ENCODE results near the gene HPDL. TPM values are rescaled to one million over a fixed set of nuclear protein-coding genes. Genes with fewer than 3 reads are reported as not detected.
"Not testable (repeated sequence)": the region's sequence is repeated elsewhere in the genome, so short reads cannot be mapped to it uniquely, and the experiment has no call there.

The HPDL gene
- total RNA-seq, 2 donors from 2014 or later, result 0.38 to 0.83 TPM

DNA sequence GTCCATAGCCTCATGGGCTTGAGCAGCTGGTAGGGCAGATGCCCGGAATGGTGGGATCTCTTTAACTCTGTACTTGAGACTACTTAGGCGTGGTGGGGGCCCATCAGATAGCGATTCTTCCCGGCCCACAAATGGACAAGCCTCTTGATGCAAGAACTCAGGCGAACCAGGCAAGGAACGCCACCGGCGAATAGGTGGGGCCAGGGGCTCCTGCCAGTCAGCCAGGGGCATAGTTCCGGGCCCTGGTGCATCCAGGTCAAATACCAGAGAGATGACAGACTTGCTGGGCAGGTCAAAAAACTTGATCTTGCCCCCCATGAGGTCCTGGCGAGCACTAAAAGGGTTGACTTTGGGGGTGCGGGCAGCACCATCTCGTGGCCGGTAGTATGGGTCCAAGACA, 18.3 kb downstream of the HPDL start:
- DNase-seq (ENCODE audit: low spot score), result no peak
- intact Hi-C loops (cut with DNase I), result no loop called here

DNA sequence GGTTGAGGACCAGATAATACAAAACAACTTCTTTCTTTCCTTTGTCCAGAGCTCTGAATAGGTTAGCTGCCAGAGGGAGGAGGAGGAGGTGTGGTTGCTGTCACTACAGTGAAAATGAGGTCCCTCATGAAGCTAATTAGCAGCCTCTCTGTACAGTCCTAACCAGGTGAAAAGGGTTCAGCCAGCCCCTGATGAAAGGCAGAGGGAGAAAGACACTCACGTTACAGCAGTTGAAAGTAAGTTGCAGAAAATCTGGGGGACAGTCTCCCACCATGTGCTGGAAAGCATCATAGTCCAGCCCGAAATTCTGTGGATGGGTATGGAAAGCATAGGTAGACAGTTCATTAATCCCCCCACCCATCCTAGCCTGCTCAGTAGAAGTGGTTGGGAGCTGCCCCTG, 19.8 kb downstream of the HPDL start:
- no peak for DNase-seq (ENCODE audit: low spot score)

DNA sequence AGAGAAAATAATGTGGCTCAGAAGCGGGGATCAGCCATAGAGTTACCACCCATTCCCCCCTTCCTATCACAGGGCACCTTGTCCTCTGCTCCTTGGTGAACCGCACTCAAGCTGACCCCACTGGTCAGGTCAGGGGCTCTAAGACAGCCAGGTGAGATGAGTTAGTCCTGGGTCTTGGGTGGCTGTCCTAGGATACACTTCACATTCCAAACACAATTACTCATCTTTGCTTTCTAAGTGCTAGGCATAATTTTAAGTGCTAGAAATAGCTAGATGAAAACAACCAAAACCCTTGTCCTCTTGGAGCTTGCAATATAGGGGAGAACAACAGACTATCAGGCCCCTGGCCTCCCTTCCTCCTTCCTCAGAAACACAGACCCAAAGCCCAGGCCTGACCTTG, 21.3 kb downstream of the HPDL start:
- intact Hi-C loops (cut with DNase I), result no loop called here
- no peak for DNase-seq (ENCODE audit: low spot score)

More for the DNA sequence above, 19.8 kb downstream of the HPDL start:
- intact Hi-C loops (cut with DNase I), result no loop called here

DNA sequence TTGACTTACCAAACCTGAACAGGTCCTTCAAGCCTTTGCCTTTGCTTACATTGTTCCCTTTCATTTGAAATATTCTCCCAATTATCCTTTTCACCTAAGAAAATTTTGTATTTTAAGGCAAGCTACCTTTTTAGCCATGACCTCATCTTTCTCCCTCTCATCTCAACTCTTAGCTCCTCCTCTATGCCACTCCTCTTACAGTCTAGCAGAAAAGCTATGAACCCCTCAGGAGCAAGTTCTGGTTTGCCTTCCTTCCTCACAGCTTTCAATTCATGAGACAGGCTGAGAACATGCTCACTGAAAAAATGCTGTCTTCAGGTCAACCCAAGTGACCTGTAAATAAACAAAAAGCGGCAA, 21.9 kb downstream of the HPDL start:
- DNase-seq (ENCODE audit: low spot score), result no peak
- intact Hi-C loops (cut with DNase I), result no loop called here

DNA sequence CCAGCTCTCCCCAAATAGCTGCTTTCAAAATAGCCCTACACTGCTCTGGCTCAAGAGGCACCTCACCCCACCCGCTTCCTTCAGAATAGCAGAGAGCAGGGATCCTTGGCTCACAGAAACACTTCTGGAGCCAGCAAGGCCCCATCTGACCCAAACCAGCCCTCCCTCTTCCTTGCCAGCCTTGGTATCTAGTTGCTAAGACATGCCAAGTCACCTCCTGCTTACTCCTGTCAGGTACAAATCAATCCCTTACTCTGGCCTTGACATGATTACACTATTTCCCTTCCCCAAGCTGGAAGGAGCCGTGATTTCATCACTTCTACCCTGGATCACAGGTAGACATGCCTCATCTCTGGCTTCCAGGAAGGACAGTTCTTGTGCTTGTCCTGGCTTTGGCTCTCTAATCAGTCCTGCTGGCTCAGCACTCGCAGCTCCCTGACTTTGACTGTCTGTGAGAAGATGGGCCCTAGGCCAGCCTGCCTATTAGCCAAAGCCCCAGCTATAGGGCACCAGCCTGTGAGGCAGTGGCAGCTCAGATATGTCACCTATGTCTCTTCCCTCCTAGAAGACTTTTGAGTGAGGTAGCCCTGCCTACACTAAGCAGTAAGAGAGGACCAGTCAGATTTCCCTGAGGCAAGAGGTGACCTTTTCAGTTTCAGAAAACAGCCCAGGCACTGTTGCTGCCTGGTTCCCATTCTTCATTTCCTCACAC, 22.4 kb downstream of the HPDL start:
- DNase-seq (ENCODE audit: low spot score), result no peak
- intact Hi-C loops (cut with DNase I), result no loop called here

DNA sequence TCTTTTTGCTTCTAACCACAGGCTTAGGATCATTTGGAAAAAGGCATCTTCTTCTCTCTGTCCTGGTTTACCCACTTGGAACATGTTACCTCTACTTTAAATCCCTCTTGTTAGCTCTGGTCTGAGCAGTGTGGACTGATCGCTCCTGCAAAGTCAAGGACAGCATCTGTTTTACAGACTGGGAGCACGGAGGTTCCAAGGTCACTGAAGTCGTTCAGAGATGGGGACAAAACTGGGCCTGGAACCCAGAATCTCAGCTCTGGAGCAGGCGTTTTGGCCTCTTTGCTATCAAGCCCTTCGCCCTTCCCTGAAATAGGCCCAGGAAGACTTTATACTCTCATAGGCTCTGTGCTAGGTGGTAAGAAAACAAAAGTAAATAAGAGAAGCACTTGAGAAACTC, 24.8 kb downstream of the HPDL start:
- DNase-seq (ENCODE audit: low spot score), result no peak
- intact Hi-C loops (cut with DNase I), result no loop called here

DNA sequence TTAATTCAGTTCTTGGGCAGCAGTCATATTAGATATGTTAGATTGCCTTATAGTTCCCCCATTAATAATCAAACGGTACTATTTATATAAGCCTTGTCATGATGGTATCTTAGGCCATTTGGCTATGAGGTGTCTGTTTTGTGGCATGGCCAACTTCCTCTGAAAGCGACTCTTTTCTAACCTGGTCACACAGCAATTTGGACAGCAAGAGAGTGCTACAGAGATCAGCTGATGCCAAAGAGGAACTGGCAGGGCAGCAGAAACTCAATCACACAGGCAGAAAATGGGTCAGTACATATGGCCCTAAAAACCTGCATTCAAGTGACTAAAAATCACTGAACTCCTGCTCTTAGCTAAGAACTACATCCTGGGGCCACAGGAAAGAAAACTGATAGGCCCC, 27.0 kb downstream of the HPDL start:
- no peak for DNase-seq (ENCODE audit: low spot score)
- intact Hi-C loops (cut with DNase I), result no loop called here

DNA sequence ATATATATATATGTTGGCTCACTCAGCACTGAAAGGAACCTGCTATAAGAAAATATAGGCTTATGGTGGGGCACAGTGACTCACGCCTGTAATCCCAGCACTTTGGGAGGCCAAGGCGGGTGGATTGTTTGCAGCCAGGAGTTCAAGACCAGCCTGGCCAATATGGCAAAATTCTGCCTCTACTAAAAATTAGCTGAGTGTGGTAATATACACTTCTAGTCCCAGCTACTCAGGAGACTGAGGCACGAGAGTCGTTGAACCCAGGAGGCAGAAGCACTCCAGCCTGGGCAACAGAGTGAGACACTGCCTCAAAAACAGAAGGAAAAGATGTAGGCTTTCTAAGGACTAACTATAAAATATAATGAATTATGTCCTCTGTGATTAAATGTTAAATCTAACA, 28.1 kb downstream of the HPDL start:
- intact Hi-C loops (cut with DNase I), result no loop called here
- DNase-seq (ENCODE audit: low spot score), result no peak

DNA sequence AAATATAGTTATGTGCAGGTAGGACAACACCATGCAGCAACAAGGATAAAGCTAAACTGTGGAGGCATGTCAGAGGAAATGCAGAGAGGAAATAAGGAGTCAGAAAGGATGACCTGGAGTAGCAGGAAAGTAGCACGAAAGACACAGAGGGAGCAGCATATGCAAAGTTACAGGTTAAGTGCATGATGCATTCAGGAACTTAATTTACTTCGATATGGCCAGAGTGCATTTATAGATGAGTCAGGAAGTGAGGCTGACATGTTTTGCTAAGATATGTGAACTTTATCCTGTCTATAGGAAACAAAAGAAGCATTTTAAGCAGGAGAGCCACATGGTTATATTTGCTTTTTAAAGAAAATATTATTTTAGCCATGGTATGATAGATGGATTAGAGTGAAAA, 29.0 kb downstream of the HPDL start:
- intact Hi-C loops (cut with DNase I), result no loop called here
- no peak for DNase-seq (ENCODE audit: low spot score)

DNA sequence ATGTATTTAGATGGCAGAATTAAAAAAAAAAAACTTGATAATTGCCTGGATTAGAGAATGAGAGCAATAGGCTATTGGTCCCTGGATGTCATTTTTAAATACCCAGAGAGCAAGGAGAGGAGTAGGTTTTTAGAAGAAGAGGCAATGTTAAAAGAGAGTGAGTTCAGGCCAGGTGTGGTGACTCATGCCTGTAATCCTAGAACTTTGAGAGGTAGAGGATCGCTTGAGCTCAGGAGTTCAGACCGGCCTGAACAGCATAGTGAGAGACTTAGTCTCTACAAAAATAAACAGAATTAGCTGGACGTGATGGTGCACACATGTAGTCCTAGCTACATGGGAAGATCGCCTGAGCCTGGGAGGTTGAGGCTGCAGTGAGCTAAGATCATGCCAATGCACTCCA, 29.5 kb downstream of the HPDL start:
- intact Hi-C loops (cut with DNase I), result no loop called here
- DNase-seq (ENCODE audit: low spot score), result no peak

DNA sequence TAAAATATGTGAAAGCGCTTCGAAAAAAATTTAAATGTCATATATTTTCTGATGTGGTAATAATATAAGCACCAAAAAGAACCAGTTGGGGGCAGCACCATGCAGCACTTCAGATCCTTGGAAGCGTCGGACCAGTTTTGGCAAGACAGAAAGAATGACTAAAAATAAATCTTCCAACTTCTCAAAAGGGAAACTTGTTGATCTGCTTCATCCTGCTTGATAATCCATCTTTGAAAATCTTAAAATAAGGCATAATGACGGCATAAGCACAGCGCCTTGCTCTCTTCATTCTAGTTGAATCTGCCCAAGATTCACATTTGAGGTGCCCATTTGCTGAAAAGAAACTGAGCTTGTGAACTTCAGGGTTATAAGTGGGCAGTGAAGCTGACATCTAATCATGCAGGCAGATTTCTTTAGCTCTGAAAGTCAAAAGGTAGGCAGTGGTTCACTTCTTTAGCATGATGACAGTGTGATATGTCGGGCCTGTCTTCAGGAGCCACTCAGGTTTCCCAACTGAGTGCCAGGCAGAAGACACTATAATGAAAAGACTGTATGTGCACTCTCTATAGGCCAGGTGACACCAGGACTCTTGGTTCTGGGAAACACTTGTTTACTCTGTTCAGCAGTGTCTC, 33.3 kb downstream of the HPDL start:
- DNase-seq (ENCODE audit: low spot score), result no peak
- intact Hi-C loops (cut with DNase I), result loop anchor here (2.0 to 5.0 kb wide), 3 partner anchors 131 to 207 kb away; partner anchors contain the start of gene TESK2 (in 2 of the 2)

DNA sequence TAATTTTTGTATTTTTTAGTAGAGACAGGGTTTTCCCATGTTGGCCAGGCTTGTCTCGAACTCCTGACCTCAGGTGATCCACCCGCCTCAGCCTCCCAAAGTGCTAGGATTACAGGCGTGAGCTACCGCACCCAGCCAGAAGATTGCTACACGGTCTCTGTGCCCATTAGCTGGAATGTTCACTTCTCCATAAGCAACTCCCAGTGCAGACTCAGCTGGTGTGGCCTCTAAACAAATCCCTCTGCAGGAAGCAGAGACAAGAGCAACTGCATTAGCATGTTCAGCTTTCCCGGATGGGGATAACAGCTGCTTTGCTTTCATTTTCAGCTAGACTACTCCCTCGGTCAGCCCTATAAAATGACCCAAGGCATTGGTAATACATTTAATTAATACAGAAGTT, 34.3 kb downstream of the HPDL start:
- DNase-seq (ENCODE audit: low spot score), result not testable (repeated sequence)
- intact Hi-C loops (cut with DNase I), result loop anchor here (2.0 to 5.0 kb wide), 3 partner anchors 130 to 206 kb away; partner anchors contain the start of gene TESK2 (in 2 of the 2)

DNA sequence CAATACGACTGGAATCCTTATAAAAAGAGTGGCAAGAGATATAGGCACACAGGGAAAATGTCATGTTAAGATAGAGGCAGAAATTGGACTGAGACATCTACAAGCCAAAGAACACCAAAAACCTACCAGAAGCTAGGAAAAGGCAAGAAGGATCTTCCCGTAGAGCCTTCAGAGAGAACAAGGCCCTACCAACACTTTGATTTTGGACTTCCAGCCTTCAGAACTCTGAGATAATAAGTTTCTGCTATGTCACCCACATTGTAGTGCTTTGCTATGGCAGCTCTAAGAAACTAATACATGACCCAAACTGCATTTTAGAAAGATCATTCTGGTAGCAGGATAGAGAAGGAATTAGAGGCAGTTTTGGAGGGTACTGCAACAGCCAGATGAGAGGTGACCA, 37.6 kb downstream of the HPDL start:
- DNase-seq (ENCODE audit: low spot score), result no peak
- intact Hi-C loops (cut with DNase I), result loop anchor here (5.0 kb wide), 2 partner anchors 128 to 203 kb away; partner anchors contain the start of gene TESK2 (in 1 of the 2)

DNA sequence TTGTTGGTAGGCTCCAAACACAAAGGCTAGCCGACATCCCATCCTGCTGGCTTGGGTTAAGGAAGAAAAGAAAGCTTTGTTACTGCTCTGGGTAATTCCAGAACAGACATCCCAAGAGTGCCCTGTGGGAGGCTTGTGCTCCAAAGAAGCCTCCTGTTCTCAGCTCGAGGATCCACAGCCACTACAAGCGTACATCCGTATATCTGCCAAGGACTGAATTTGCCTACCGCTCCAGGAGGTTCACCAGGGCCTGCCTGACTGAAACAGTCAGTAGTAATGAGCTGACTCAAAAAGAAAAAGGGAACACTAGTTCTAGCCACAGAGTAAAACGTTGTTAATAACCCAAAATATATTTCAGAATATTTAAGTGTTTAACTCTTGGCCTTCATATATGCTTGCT, 38.4 kb downstream of the HPDL start:
- intact Hi-C loops (cut with DNase I), result no loop called here
- DNase-seq (ENCODE audit: low spot score), result no peak

DNA sequence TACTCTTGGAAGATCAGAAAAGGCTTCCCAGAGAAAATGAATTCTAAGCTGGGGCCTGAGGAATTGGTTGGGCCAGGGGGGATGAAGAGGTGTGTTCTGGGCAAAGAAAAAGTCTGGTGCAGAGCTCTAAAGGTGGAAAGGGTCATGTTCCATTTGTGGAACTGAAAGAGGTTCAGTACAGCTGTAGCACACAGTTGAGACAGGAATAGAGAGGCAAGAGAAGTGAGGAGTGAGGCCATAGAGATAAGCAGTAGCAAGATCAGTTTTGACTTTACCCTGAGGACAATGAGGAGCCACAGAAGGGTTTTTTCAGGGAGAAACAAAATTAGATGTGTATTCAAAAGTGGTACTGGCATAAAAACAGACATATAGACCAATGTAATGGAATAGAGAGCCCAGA, 43.9 kb downstream of the HPDL start:
- intact Hi-C loops (cut with DNase I), result no loop called here
- no peak for DNase-seq (ENCODE audit: low spot score)

DNA sequence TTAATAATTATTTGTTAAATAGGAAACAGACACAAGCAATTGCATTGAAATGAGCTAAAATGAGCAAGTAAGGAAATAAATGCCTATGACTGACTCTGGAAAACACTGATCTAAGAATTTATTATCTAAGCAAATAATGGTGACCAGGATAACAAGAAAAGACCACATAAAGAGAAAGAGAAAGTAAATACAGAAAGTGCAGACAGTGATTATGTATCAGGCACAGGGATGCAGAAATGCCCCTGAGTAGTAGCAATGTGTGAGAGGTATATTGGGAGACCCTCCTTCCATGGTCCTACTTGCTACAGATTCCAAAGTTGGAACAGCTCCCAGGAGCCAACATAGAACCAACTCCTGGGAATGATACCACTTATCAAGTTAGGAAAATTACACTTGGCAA, 46.9 kb downstream of the HPDL start:
- intact Hi-C loops (cut with DNase I), result no loop called here
- no peak for DNase-seq (ENCODE audit: low spot score)

DNA sequence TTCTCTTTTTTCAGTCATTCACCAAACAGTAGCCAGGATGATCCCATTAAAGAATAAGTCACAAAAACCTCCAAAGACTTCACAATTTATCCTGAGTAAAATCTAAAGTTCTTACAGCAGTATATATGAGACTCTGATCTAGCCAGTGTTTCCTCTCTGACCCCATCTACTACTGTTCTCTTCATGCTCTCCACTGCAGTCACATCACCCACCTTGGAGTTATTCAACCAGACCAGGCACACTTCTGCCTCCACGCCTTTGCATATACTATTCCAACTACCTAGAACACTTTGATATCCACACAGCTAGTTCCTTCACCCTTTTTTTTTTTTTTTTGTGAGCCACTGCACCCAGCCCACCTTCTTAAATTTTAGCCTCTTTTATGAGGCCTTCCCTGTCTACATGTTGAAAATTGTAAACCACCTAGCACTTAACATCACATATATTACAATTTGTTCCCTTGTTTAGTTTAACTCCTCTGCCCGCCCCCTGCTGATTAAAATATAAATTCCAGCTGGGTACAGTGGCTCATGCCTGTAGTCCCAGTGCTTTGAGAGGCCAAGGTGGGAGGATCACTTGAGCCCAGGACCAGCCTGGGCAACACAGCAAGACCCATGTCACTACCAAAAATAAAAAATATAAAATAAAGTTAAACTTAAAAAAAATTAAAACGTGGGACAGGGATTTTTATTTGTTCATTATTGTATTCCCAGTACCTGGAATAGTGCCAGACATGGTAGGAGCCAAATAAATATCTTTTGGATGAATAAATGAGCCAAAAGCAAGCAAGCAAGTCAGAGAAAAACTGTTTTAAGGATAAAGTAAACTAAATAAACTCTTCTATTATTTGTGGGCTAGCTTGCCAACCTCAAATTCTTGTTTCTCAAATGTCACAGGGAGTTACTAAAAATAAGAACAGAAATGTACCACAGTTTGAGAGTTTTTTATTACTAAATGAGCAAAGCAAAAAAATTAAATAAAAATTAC, 48.7 kb downstream of the HPDL start:
- intact Hi-C loops (cut with DNase I), result no loop called here
- no peak for DNase-seq (ENCODE audit: low spot score)

DNA sequence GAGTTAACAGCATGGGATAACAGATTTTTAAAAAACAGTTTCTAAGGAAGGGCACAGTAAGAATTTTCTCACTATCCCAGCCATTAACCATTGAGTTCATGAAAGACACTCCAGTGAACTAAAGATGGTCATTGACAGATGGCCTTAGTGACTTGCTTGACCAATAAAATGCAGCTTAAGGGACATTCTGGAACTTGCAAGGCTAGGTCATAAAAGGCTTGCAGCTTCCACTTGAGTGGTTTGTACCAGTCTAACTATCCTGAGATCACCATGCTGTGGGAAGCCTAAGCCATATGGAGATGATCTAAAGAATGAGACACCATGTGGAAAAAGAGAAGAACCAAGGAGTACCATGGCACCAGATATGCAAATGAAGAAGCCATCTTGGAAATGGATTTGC, 51.5 kb downstream of the HPDL start:
- intact Hi-C loops (cut with DNase I), result no loop called here
- no peak for DNase-seq (ENCODE audit: low spot score)
